NCI-H146 treated with DMSO at 0.1 percent for 48 hours (cell line): Measurements from ENCODE around the gene PHC3.

Source experiments
- DNase-seq: peaks from one replicate; lab custom pipeline; 2025; ENCODE audit not compliant: unreplicated experiment; lab: John Stamatoyannopoulos, UW

The PHC3 gene

DNA sequence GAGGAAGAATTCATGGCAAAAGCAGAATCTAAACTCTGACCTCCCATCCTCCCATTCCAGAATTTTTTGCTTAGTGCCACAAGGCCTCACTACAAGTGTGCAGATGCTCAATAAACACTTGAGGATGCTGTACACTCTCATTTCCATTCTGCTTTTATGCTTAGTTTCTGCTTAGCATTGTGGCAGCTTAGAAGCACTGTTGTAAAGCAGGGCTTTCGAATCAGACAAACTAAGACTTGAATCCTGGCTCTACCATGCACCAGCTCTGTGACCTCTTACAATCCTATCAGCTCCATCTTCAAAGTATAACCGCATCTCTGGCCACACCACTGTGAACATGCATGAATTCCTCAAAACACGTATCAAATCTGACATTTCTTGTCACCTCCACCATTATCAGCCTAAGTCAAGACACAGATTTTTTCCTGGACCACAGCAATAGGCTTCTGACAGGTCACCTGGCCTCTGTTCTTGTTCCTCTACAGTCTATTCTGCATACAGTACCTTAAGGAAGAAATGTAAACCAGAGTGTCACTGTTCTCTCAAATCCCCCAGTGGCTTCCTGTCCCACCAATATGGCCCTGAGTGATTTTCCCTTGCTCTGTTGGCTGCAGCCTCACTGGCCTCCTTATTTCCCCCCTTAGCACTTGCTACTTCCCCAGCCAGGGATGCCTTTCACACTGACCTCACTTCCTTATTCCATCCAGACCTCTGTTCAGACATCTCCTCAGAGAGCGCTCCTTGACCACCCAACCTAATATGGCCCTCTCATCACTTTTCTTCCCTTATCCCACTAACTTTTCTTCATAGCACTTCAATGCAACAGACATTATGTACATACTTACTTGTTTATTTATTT is 8.1 kb upstream of the PHC3 start:
- no peak for DNase-seq

- DNase-seq = no peak
Measured at GRCh38 chr3:170180079-170180907, 1.2 kb downstream of the PHC3 start.

DNA sequence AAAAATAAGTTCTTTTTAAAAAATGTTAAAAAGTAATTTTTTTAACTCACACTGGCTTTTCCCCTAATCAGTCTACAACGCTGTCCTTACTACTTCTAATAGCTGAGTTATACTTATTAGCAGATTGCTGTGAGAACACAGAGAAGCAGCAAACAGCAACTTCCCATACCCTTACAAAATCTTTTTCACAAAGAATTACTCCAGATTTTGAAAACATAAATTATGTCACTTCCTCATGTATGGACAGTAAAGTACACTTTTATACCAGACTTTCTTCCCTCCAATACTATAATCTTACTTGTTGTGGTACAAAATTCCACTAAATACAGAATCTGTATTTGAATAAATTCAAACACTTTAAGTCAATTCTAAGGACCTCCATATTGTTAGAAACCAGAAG is 2.1 kb downstream of the PHC3 start:
- DNase-seq = no peak

DNA sequence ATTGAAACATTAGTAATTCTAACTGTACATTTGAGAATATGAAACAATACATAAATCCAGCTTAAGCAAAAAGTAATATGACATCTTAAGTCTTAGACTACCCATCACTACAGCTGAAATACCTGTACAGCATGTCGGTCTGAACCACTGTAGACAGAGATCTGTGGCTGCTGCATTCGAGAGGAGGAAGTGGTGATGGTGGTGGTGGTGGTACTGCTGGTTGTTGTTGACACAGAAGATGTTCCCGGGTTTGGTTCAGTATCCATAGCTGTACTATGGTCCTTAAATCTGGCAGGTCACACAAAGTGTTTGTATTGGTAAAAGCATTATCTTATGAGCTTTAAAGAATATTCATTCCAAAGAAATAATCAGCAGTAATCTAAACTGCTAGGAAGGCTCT is 2.9 kb downstream of the PHC3 start:
- DNase-seq = no peak

GRCh38 chr3:170171563-170171962 is 10.0 kb downstream of the PHC3 start:
- no peak for DNase-seq

GRCh38 chr3:170164717-170165116 is 16.8 kb downstream of the PHC3 start:
- no peak for DNase-seq

- no peak for DNase-seq
Measured at GRCh38 chr3:170163956-170164645, 17.4 kb downstream of the PHC3 start.

DNA sequence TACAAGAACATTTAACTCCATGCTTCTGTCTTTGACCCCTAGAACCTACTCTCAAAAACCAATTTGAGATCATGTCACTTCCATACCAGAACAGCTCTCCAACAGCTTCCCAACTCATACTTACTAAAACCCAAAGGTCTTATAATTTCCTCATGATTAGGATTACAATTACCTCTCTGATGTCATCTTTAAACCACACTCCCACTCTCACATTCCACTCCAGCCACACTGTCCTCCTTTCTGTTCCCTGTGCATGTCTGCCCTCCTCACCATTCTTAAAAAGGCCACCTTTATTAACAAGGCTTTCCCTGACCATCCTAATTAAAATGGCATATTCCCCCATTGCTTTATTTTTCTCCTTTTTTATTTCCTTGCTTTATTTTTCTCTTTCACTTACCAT is 18.9 kb downstream of the PHC3 start:
- no peak for DNase-seq

DNA sequence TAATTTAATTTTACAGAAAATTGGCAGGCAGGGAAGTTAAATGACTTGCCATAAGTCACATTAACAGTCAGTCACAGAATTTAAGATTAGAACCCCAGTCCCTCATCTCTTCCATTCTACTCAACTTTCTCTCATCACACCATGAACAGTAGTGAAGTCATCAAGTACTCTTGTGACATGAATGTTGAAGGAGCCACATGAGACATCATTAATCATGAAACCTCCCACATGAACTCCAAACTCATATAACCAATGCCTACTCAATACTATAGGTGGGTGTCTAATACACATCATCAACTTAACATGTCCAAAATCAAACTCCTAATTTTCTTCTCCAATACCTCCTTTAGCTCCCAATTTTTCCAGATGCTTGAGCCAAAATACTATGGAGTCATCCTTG is 19.5 kb downstream of the PHC3 start:
- no peak for DNase-seq

DNA sequence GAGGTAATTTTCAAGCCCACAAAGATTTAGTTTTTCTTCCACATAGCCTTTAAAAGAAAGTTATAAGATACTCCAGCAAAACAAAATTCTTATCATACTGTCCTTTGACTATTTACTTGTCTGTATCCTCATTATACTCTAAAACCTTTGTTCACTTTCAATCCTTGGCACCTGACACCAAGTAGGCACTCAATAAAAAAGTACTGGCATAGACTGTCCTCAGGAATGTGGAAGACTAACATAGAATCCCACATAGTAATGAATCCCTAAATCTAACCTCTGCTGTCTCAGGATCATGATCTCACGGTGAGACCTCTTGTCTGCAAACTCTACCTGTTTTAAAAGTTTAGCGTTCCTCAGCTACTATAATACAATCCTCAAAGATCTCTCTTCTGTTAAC is 21.6 kb downstream of the PHC3 start:
- DNase-seq = no peak

DNA sequence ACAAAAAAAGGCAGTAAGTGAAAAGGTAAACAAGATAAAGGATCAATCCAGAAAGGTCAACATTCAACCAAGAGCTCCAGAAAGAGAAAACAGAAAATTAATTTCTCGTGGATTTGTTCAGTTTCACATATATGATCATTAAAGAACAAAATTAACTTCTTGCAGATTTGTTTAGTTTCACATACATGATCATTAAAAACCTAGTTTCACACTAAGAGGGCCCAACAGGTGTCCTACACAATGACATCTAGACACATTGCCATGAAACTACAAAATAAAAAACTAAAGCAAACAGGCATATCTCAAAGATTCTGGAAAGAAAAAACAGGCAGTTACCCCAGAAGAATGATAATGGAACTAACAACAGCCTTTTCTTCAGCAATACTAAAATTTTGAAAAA is 22.1 kb downstream of the PHC3 start:
- DNase-seq = no peak

DNA sequence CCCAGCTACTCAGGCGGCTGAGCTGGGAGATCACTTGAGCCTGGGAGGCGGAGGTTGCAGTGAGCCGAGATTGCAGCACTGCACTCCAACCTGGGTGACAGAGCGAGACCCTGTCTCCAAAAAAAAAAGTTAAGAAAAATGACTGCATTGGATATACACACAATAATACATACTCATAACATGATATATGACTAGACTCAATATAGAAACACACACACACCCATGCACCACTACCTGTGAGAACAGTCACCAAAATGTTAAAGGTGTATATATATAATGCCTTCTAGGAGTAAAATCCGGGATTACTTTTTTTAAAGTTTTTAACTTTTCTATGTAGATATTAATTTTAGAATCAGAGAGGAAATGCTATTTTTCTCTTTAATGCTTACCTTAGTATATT is 25.9 kb downstream of the PHC3 start:
- DNase-seq = no peak

DNA sequence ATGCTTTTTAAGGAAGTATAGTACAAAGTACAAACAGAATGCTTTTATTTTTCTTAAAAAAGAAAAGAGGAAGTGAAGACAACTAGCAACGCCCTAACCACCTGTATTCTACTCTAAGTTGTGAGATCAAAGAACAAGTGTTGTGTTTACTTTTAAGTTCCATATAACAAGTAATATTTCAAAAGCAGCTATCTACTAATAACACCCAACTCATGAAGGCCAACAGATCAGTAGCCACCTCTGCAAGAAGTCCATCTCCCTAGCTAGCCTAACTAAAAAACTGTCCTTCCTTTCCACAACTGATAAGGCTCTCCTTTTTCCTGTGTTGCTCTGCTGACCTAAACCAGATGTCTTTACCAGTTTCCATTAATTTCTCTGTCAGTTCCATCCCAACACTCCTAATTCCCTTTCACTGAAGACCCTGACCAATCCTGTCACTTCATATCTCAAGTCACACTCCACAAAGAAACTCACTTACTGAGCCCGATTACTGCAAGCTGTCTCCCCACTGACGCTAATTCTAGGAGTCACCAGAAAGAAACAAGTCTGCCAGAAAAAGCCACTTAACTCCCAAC is 26.9 kb downstream of the PHC3 start:
- no peak for DNase-seq

- no peak for DNase-seq
Measured at GRCh38 chr3:170154084-170154483, 27.4 kb downstream of the PHC3 start.

GRCh38 chr3:170151536-170151935 is 30.0 kb downstream of the PHC3 start:
- no peak for DNase-seq

DNA sequence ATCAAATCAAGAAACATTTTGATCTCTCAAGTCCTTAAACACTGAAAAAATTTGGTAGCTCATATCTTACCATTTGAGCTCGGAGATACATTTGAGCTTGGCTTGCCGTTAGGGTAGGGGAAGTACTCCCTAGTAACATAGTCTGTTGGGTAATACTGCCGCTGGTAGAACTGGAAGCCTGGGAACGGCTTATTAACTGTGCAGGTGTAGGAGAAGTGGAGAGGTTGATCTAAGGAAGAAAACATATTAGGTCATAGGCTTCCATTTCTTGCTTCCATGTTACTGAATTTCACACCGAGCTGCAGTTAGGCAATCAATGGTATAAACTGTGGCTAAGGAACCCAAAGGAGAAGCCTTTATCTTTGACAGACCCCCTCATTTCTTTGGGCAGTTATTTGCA is 32.5 kb downstream of the PHC3 start:
- DNase-seq = no peak

GRCh38 chr3:170145278-170145677 is 36.3 kb downstream of the PHC3 start:
- DNase-seq = no peak

DNA sequence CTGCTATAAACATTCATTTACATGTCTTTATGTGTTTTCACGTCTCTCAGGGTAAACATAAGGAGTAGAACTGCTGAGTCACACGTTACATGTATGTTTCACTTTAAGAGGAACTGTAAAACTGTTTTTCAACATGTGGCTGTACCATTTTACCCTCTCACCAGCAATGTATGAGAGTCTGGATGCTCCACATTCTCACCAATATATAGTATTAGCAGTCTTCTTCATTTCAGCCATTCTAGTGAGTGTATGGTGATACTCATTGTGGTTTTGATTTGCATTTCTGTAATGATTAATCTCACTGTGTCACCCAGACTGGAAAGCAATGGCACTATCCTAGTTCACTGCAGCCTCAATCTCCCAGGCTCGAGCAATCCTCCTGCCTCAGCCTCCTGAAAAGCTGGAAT is 37.1 kb downstream of the PHC3 start:
- DNase-seq = no peak

- no peak for DNase-seq
Measured at GRCh38 chr3:170142373-170142772, 39.2 kb downstream of the PHC3 start.

DNA sequence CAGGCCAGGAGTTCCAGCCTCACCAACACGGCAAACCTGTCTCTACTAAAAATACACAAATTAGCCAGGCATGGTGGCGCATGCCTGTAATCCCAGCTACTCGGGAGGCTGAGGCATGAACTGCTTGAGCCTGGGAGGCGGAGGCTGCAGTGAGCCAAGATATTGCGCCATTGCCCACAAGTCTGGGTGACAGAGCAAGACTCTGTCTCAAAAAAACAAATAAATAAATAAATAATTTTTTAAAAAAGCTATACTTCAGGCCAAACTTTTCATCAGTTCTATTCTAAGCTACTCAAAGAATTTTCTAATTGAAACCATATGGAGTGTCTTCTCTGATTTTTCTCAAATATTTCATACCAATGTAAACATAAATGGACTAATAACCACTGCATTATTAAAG is 43.5 kb downstream of the PHC3 start:
- DNase-seq = no peak

DNA sequence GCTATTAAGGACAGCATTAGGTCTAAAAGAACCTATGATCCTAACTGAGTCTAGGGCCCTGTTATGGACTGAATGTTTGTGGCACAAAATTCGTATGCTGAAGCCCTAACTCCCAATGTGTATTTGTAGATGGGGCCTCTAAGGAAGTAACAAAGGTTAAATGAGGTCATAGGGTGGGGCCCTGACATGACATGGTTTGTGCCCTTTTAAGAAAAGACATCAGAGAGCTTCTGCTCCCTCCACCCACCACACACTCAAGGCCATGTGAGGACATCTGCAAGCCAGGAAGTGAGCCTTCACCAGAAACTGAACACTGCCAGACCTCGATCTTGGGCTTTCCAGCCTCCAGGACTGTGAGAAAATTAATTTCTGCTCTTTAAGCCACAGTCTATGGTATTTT is 49.2 kb downstream of the PHC3 start:
- DNase-seq = no peak
